Prostate gland (tissue), 2 donors: Measurements from ENCODE around the gene TRPV3.

Source experiments
- POLR2A ChIP-seq: fragments of 450-650 bp; IDR thresholded peaks from one replicate; pipeline ENCODE4 v1.6.1; 2016; ENCODE audit warnings: antibody characterized with exemption, mild to moderate bottlenecking
- POLR2AphosphoS5 ChIP-seq: sonication (generic); formaldehyde crosslinking; IDR thresholded peaks from one replicate; pipeline ENCODE4 v1.6.1; 2017; ENCODE audit warnings: antibody characterized with exemption
- TF ChIP-seq, protein P1 (sequence below), 4 experiments: fragments of 200-600 bp in 2 of 4; fragments of 450-650 bp in 2 of 4; sonication (generic) in 2 of 4; IDR thresholded peaks; 1 replicate in 3 of 4; 2 replicates in 1 of 4; pipeline ENCODE4 v1.5.1; 2016 to 2019; ENCODE audit warnings: antibody characterized with exemption in 4 of 4, mild to moderate bottlenecking in 2 of 4, moderate library complexity in 2 of 4

DNA sequence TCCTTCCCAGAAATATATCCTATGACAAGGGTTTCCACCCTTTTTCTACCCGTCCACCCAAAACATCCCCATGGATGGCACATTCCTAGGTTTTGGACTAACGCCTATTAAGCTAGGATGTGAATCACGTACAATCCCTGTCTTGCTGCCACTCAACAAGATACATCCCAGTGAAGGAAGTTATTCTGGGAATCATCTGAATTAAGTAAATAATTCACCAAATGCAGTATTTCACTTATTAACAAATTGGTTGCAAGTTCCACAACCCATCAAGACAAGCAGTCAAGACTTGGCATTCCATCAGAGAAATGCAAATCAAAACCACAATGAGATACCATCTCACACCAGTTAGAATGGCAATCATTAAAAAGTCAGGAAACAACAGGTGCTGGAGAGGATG is 49.7 kb downstream of the TRPV3 start:
- TF ChIP-seq, protein P1, sequence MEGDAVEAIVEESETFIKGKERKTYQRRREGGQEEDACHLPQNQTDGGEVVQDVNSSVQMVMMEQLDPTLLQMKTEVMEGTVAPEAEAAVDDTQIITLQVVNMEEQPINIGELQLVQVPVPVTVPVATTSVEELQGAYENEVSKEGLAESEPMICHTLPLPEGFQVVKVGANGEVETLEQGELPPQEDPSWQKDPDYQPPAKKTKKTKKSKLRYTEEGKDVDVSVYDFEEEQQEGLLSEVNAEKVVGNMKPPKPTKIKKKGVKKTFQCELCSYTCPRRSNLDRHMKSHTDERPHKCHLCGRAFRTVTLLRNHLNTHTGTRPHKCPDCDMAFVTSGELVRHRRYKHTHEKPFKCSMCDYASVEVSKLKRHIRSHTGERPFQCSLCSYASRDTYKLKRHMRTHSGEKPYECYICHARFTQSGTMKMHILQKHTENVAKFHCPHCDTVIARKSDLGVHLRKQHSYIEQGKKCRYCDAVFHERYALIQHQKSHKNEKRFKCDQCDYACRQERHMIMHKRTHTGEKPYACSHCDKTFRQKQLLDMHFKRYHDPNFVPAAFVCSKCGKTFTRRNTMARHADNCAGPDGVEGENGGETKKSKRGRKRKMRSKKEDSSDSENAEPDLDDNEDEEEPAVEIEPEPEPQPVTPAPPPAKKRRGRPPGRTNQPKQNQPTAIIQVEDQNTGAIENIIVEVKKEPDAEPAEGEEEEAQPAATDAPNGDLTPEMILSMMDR (IDR thresholded peaks at IDR 0.05): no peak
- TF ChIP-seq POLR2A: no peak
- TF ChIP-seq POLR2AphosphoS5: no peak
